Activated CD4-positive, alpha-beta T cell treated with anti-CD3 and anti-CD28 coated beads for 24 hours (primary cell): Measurements from ENCODE around the gene ARSI.
"Not testable (repeated sequence)": the region's sequence is repeated elsewhere in the genome, so short reads cannot be mapped to it uniquely, and the experiment has no call there.

Experiments
- DNase-seq, 2 donors: peaks; one replicate each; pipeline ENCODE4 v3.0.0-alpha.2; 2020; ENCODE audit warnings: low read depth in 2 of 2

Gene ARSI

GRCh38 chr5:150265870-150266383 lies 36.8 kb downstream of the ARSI start:
- no peak for DNase-seq

DNA sequence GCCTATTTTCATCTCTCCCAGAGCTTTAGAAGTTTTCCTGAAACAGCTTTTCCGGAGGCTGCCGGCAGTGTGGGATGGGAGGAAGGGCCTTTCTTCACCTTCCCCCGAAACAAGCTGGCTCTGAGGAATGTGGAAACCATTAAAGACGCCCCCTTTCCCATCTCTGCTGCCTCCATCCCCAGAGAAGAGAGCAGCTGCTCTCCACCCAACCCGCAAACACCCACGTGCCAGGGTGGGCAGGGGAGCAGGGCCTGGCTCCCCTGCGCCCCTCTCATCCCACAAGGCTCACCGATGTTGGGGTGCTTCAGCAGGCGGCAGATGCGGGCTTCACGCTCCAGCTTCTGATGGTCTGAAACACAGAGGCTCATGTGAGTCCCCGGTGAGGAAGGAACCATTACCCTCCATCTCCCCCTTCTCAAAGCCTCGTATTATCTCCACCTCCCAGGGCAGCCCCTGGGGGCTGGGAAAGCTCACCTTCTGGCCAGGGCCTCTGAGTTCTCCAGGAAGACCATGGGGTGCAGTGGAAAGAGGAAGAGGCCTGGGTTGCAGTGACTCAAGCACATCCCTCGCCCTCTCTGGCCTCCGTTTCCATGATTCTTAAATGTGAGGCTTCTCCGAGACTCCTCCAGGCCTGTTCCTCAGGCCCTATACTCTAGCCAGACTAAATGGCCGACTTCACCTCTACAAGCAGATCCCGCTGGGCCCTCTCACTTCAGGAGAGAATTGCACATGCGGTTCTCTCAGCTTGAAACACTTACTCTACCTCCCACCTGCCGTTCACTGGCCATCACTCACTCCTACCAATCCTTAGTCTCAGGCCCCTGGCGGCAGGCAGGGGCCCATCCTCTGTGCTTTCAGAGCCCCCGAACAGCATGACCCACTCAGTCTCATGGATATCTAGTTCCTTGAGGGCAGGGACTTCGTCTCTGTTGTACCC lies 37.8 kb downstream of the ARSI start:
- DNase-seq: no peak

- no peak for DNase-seq
These were observed 38.7 kb downstream of the ARSI start for GRCh38 chr5:150263801-150264621.

- no peak for DNase-seq
These were observed 39.3 kb downstream of the ARSI start for GRCh38 chr5:150263375-150263775.

DNA sequence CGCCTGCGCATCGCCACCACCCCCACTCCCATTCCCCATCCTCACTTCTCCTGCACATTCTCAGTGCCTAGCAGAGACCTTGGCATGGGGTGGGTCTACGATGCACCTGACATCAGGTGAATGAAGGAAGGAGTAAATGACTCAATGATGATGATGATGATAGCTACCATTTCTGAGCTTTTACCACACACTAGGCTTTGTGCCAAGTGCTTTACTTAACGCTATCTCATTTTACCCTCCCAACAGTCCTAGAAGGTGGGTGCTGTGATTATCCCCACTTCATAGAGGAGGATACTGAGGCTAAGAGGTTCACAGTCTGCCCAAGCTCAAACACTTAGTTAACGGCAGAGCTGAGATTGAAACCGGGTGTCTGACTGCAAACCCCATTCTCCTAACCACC lies 40.2 kb downstream of the ARSI start:
- no peak for DNase-seq

GRCh38 chr5:150261231-150261630 lies 41.5 kb downstream of the ARSI start:
- DNase-seq: no peak

DNA sequence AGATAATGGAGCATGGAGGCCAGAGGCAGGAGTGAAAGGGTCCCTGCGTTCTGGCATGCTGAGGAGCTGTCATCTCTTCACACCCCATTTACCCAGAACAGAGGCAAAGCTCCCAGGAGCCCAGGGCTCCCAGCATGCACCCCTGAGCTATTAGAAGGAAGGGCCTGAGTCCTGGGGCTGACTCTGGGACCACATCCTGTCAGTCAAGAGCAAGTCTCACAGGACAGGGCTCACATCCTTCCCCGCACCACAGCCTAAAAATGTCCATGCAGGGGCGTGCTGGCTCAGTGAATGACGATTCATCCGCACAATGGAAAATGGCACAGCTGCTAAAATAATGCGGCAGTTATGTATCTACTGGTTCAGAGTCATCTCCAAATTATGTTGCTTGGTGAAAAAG lies 44.6 kb downstream of the ARSI start:
- no peak for DNase-seq

GRCh38 chr5:150257424-150257823 lies 45.3 kb downstream of the ARSI start:
- DNase-seq: no peak

DNA sequence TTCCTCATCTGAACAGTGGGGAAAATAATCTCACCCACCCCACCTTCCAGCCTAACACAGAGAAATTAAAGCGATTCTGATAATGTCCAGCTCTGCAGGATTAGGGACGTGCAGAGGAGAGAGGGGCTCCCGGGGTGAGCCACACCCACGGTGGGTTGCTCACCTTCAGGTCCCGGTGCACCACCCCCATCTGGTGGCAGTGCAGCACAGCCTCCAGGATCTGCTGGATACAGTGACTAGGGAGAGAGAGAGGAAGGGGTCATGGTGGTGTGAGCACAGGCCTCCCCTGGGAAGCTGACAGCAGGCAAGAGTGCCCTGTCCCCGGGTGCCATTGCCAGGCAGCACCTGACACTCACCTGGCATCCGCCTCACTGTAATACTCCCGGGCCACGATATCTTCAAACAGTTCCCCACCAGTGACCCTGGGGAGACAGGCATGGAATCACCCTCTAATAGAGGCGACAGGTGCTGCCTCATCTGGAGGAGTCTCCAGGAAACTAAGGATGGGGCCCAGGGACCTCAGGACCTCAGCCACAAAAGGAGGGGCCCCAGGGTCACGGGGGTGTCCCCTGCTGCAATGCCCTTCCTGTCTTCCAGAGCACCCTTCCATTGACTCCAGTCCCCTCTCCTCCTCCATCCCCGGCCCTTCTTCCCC lies 46.2 kb downstream of the ARSI start:
- no peak for DNase-seq

GRCh38 chr5:150255659-150256409 lies 46.9 kb downstream of the ARSI start:
- no peak for DNase-seq

- no peak for DNase-seq
These were observed 47.9 kb downstream of the ARSI start for GRCh38 chr5:150254774-150255173.

- no peak for DNase-seq
These were observed 48.3 kb downstream of the ARSI start for GRCh38 chr5:150254363-150254762.

- no peak for DNase-seq
These were observed 49.1 kb downstream of the ARSI start for GRCh38 chr5:150253416-150254208.

GRCh38 chr5:150252489-150252888 lies 50.2 kb downstream of the ARSI start:
- no peak for DNase-seq

DNA sequence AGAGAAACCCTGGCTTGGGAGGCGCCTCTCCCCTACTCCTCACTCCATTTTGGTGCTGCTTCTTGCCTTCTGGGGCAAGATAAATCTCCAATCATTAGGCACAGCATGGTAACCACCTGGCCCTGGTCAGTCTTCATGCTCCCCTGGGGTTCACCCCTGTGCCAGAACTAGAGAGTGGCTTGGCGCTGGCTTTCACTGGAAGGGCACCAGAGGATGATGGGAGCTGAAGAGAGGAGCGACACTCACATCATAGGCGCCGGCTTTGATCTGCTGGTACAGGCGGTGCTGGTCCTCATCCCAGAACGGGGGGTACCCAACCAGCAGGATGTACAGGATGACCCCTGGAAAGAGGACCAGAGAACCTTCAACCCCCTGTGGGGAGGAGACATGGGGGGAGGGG lies 51.2 kb downstream of the ARSI start:
- no peak for DNase-seq

- no peak for DNase-seq
These were observed 53.0 kb downstream of the ARSI start for GRCh38 chr5:150249744-150250143.

GRCh38 chr5:150248946-150249345 lies 53.8 kb downstream of the ARSI start:
- DNase-seq: no peak

DNA sequence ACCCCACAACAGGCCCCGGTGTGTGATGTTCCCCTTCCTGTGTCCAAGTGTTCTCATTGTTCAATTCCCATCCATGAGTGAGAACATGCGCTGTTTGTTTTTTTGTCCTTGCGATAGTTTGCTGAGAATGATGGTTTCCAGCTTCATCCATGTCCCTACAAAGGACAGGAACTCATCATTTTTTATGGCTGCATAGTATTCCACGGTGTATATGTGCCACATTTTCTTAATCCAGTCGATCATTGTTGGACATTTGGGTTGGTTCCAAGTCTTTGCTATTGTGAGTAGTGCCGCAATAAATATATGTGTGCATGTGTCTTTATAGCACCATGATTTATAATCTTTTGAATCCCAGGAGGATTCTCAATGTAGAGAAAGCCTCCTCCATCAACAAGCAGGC lies 54.2 kb downstream of the ARSI start:
- DNase-seq: not testable (repeated sequence)

DNA sequence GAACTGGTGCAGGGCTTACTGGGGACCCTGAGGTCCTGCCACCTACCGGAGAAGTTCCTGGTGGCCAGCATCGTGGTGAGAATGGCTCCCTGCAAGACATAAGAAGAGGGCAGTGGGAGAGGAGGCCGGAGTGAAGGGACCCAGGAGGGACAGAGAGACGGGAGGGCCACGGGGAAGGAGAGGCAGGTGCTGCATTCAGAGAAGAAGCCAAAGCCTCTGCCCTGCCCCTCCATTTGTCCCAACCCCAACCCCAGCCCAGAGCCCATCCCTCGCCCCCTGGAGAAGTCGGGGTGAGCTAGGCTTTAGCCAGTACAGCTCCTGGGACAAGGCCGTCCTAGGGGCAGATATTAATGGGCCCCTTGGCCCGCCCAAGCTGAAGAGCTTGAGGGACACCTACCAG lies 55.0 kb downstream of the ARSI start:
- DNase-seq: no peak

DNA sequence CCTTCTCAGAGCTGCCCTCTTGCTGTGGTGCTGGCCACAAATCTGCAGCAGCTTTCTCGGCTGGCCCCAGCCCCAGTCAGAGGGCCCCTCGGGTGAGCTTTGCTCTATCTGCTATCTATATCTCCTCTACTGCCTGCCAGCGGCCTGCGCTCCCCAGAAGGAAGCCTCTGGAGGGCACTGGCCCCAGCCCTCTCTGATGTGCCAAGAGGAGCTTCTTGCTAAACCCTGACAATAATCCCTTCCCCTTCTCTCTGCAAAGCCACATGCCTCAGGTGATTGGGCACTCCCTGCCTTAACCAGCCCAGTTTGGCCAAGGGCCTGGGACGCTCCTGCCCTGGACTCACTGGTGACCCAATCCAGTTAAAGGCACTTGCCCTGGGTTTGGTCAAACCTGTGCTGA lies 55.9 kb downstream of the ARSI start:
- no peak for DNase-seq

- no peak for DNase-seq
These were observed 56.3 kb downstream of the ARSI start for GRCh38 chr5:150246429-150246828.
